K562 (cell line): ENCODE measurements around the gene FRRS1L. TPM values are rescaled to one million over a fixed set of nuclear protein-coding genes. Genes with fewer than 3 reads are reported as not detected.

Source experiments
- CAMTA2 ChIP-seq: fragments of 250-450 bp; sonication (Bioruptor Pico); conservative IDR thresholded peaks from 2 replicates; pipeline ENCODE4 v1.5.1; 2022
- E2F1 ChIP-seq: sonication (generic); formaldehyde crosslinking; IDR thresholded peaks from 2 replicates; pipeline ENCODE4 v1.8.1; 2023; ENCODE audit warnings: mild to moderate bottlenecking, missing genetic modification reagents, moderate library complexity
- FIP1L1 ChIP-seq: fragments of 200-400 bp; formaldehyde crosslinking; IDR thresholded peaks from 2 replicates; pipeline ENCODE4 v1.6.1; 2018; ENCODE audit warnings: mild to moderate bottlenecking, low read depth, low read length; ENCODE audit not compliant: poor library complexity, severe bottlenecking
- HDAC6 ChIP-seq: IDR thresholded peaks from 2 replicates; pipeline ENCODE4 v1.6.1; 2012; ENCODE audit warnings: low read depth, mild to moderate bottlenecking, control low read depth, inconsistent platforms, low read length, moderate library complexity
- HES1 ChIP-seq: fragments of 450-650 bp; IDR thresholded peaks from 2 replicates; pipeline ENCODE4 v1.6.1; 2016; ENCODE audit warnings: low read depth, mild to moderate bottlenecking, moderate library complexity
- HLTF ChIP-seq: fragments of 450-650 bp; IDR thresholded peaks from 2 replicates; pipeline ENCODE4 v1.6.1; 2016
- JUN ChIP-seq, 2 experiments: sonication (generic) in 1 of 2; formaldehyde crosslinking in 1 of 2; IDR thresholded peaks; 2 replicates each; pipeline versions ENCODE4 v1.6.1 to v1.8.0; 2012 to 2022; ENCODE audit warnings: borderline replicate concordance in 2 of 2, mild to moderate bottlenecking in 2 of 2, improper control_type of control experiment in 1 of 2, low read depth in 1 of 2, low read length in 1 of 2, missing genetic modification reagents in 1 of 2
- L3MBTL2 ChIP-seq: fragments of 450-650 bp; IDR thresholded peaks from 2 replicates; pipeline ENCODE4 v1.6.1; 2016; ENCODE audit warnings: mild to moderate bottlenecking, moderate library complexity
- MAFK ChIP-seq: IDR thresholded peaks from 2 replicates; pipeline ENCODE4 v1.6.1; 2011; ENCODE audit warnings: low read length, improper control_type of control experiment
- MEIS2 ChIP-seq: fragments of 450-650 bp; IDR thresholded peaks from 2 replicates; pipeline ENCODE4 v1.6.1; 2014; ENCODE audit warnings: mild to moderate bottlenecking; ENCODE audit not compliant: partially characterized antibody
- MNT ChIP-seq, 2 experiments: fragments of 450-650 bp; conservative IDR thresholded peaks; 2 replicates each; pipeline ENCODE4 v1.6.1; 2017; ENCODE audit warnings: mild to moderate bottlenecking in 2 of 2, moderate library complexity in 2 of 2
- RHOXF2B ChIP-seq: fragments of 250-450 bp; sonication (Bioruptor Pico); conservative IDR thresholded peaks from 2 replicates; pipeline ENCODE4 v1.5.1; 2021
- RNF2 ChIP-seq: sonication (generic); IDR thresholded peaks from 2 replicates; pipeline ENCODE4 v1.6.1; 2016
- SMAD1 ChIP-seq: fragments of 150-350 bp; IDR thresholded peaks from 2 replicates; pipeline ENCODE4 v1.6.1; 2014; ENCODE audit warnings: low read length, low read depth; ENCODE audit not compliant: partially characterized antibody
- SP2 ChIP-seq: IDR thresholded peaks from 2 replicates; pipeline ENCODE4 v1.6.1; 2011; ENCODE audit warnings: mild to moderate bottlenecking, low read depth, low read length, moderate library complexity; ENCODE audit not compliant: poor library complexity, severe bottlenecking; ENCODE audit errors: extremely low read depth
- ZBTB11 ChIP-seq, 3 experiments: fragments of 200-800 bp in 1 of 3; fragments of 250-450 bp in 1 of 3; fragments of 450-650 bp in 1 of 3; sonication (Bioruptor Pico) in 1 of 3; sonication (Bioruptor generic) in 1 of 3; formaldehyde crosslinking in 1 of 3; IDR thresholded peaks; 2 replicates each; pipeline versions ENCODE4 v1.6.1 to v1.8.0; 2016 to 2022; ENCODE audit warnings: mild to moderate bottlenecking in 2 of 3, missing genetic modification characterization in 2 of 3, missing compliant biosample characterization in 1 of 3, moderate library complexity in 1 of 3
- ZC3H4 ChIP-seq: sonication (generic); formaldehyde crosslinking; IDR thresholded peaks from 2 replicates; pipeline ENCODE4 v1.9.0; 2021; ENCODE audit warnings: missing genetic modification reagents, borderline replicate concordance
- ZNF12 ChIP-seq: sonication (generic); formaldehyde crosslinking; IDR thresholded peaks from 2 replicates; pipeline ENCODE4 v1.4.0; 2020; ENCODE audit warnings: mild to moderate bottlenecking, missing genetic modification reagents
- ZNF696 ChIP-seq: fragments of 250-450 bp; sonication (Bioruptor Pico); conservative IDR thresholded peaks from 2 replicates; pipeline ENCODE4 v1.4.0; 2020; ENCODE audit warnings: mild to moderate bottlenecking, moderate library complexity
- polyA plus RNA-seq, 8 experiments: library from polyadenylated mRNA; depleted of rRNA in 4 of 8; stranded (reverse) in 5 of 8; unstranded in 3 of 8; fragments of >200 nt; fragmentation: Nextera tagmentation in 2 of 8; fragmentation: Illumina TruSeq in 1 of 8; extraction: Ambion mirVana in 2 of 8; extraction: Trizol in 1 of 8; gene quantifications; 2 replicates each; pipeline versions ENCODE4 v1.2.1 to v1.2.3, GENCODE V29; 2011 to 2014; ENCODE audit warnings: inconsistent platforms in 1 of 8, missing spikeins in 1 of 8
- total RNA-seq, 7 experiments: library from RNA; depleted of rRNA in 6 of 7; stranded (reverse); fragments of >200 nt in 6 of 7; fragmentation: Illumina TruSeq in 2 of 7; extraction: Trizol in 2 of 7; gene quantifications; 2 replicates each; pipeline versions ENCODE4 v1.2.1 to v1.2.3, GENCODE V29; 2011 to 2021; ENCODE audit warnings: low replicate concordance in 1 of 7

FRRS1L gene
- total and polyA plus RNA-seq, 9 of the 15 experiments (the other 6 are each of a cell fraction or from before 2014, with no cell fraction given) = under 0.01 to 0.04 (median 0.03) TPM; not detected in 5

- TF ChIP-seq ZBTB11 (CRISPR knock-in tag; IDR thresholded peaks at IDR 0.05) (peak in 2 of 3 experiments; percentile 27 to 64; a peak in 1 of 6 replicates), ZC3H4 (CRISPR knock-in tag) (no peak), MEIS2 (peak; percentile 96), HDAC6 (no peak), RNF2 (no peak; the same call in 1 of the 2 replicates), SP2 (no peak), CAMTA2 (CRISPR knock-in tag) (no peak), SMAD1 (no peak), MAFK (peak; percentile 10; the same call in 1 of the 2 replicates), JUN (IDR thresholded peaks at IDR 0.05; ENCODE audit: borderline replicate concordance, low read depth, low read length) (peak; percentile 87), JUN (CRISPR knock-in tag; IDR thresholded peaks at IDR 0.05; ENCODE audit: borderline replicate concordance) (0 out of 2 replicates have a peak, but pooled peaks have one; percentile 74), HES1 (no peak), HLTF (no peak), MNT (conservative IDR thresholded peaks at IDR 0.05) (0 out of 4 replicates have a peak, but pooled peaks of 1 of the 2 experiments have one; percentile 29), FIP1L1 (no peak), L3MBTL2 (no peak), ZNF696 (CRISPR knock-in tag) (no peak), RHOXF2B (CRISPR knock-in tag) (no peak), E2F1 (no peak), ZNF12 (CRISPR knock-in tag) (no peak)
Measured at GRCh38 chr9:109117856-109118807, 48.9 kb downstream of the FRRS1L start (continued).
